GM18526 (cell line): Measurements from ENCODE around the gene IGSF6.

Experiments
- POLR2A ChIP-seq: IDR thresholded peaks from 3 replicates; pipeline ENCODE4 v1.6.1; 2011; ENCODE audit not compliant: insufficient read length; ENCODE audit errors: extremely low read depth

The IGSF6 gene

GRCh38 chr16:21611198-21611555 lies 41.2 kb downstream of the IGSF6 start:
- no peak for TF ChIP-seq POLR2A

- no peak for TF ChIP-seq POLR2A
Measured at GRCh38 chr16:21610766-21611165, 41.6 kb downstream of the IGSF6 start.

GRCh38 chr16:21610006-21610544 lies 42.3 kb downstream of the IGSF6 start:
- TF ChIP-seq POLR2A, result no peak

- TF ChIP-seq POLR2A, result no peak
Measured at GRCh38 chr16:21608639-21609328, 43.6 kb downstream of the IGSF6 start.

- TF ChIP-seq POLR2A, result no peak
Measured at GRCh38 chr16:21603928-21604327, 48.5 kb downstream of the IGSF6 start.

GRCh38 chr16:21602785-21603184 lies 49.6 kb downstream of the IGSF6 start:
- no peak for TF ChIP-seq POLR2A

GRCh38 chr16:21600031-21600773 lies 52.2 kb downstream of the IGSF6 start:
- TF ChIP-seq POLR2A, result no peak

- peak; percentile 93 for TF ChIP-seq POLR2A
Measured at GRCh38 chr16:21599122-21600030, 53.0 kb downstream of the IGSF6 start, which contains the start of gene METTL9. Gene METTL9, plus strand, starts transcription at chr16:21599577. Its CDS starts 157 bp downstream, at chr16:21599734.

GRCh38 chr16:21598701-21599121 lies 53.7 kb downstream of the IGSF6 start:
- no peak for TF ChIP-seq POLR2A

- TF ChIP-seq POLR2A, result no peak
Measured at GRCh38 chr16:21598206-21598605, 54.2 kb downstream of the IGSF6 start.

GRCh38 chr16:21597561-21598030 lies 54.8 kb downstream of the IGSF6 start:
- TF ChIP-seq POLR2A, result no peak

- TF ChIP-seq POLR2A, result no peak
Measured at GRCh38 chr16:21593530-21594289, 58.7 kb downstream of the IGSF6 start.

GRCh38 chr16:21592191-21592590 lies 60.2 kb downstream of the IGSF6 start:
- TF ChIP-seq POLR2A, result no peak

- TF ChIP-seq POLR2A, result no peak
Measured at GRCh38 chr16:21590796-21591195, 61.6 kb downstream of the IGSF6 start.
